Stimulated activated CD8-positive, alpha-beta memory T cell treated with anti-CD3 and anti-CD28 coated beads, Interleukin-15, amount 100 ng/mL, for 24 hours (primary cell): ENCODE measurements around the gene TMTC3.

Experiments used
- DNase-seq: peaks from one replicate; pipeline ENCODE4 v3.0.0-alpha.2; 2020; ENCODE audit warnings: low read depth

Gene TMTC3

GRCh38 chr12:88227263-88227662, 85.2 kb downstream of the TMTC3 start:
- DNase-seq = no peak

DNA sequence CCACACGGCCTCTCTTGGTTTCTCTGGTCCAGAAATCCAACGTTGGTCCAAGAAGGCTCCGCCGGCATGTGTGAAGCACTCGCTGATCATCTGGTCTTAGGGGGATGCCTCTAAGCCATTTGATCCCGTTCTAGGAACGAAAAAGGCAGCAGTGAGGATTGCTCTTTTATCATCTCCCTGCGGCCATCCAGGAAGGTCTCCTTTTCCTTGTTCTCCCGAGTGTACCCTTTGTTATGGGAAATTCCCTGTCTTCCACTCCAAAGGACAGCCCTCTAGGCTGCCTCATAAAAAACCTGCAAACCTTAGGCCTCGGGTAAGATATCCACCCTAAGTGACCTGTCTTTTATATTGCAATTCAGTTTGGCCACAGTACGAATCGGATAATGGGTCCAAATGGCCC, 85.8 kb downstream of the TMTC3 start:
- no peak for DNase-seq

DNA sequence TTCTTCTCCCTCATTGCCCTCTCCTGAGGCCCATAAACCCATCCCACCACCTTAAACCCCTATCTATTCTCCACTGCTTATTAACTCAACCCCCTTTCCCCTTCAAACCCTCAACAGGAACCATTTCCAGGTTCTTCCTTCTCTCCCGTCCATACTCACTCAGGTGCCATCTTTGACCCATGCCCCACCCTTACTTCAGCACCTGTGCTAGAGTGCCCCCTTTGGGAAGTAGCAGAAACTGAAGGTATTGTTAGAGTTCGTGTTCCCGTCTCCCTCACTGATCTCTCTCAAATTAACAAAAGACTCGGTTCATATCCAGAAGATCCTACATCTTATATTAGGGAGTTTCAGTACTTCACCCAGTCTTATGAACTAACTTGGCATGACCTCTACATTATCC, 86.6 kb downstream of the TMTC3 start:
- DNase-seq = no peak

GRCh38 chr12:88230271-88230670, 88.2 kb downstream of the TMTC3 start:
- DNase-seq = no peak

GRCh38 chr12:88235183-88235833, 93.2 kb downstream of the TMTC3 start:
- DNase-seq = no peak

DNA sequence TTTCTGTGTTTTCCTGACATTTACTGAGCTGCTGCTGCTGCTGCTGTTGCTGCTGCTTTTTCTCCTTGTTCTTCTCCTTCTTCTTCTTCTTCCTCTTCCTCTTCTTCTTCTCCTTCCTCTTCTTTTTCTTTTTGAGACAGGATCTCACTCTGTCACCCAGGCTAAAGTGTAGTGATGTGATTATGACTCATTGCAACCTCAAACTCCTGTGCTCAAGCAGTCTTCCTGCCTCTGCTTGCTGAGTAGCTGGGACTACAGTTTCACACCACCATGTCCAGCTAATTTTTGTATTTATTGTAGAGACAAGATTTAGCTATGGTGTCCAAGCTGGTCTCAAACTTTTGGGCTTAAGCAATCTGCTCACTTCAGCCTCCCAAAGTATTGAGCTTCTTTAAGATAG, 95.8 kb downstream of the TMTC3 start:
- no peak for DNase-seq

- no peak for DNase-seq
Measured at GRCh38 chr12:88238406-88238805, 96.3 kb downstream of the TMTC3 start.

- DNase-seq = no peak
Measured at GRCh38 chr12:88241862-88242570, 99.9 kb downstream of the TMTC3 start.

GRCh38 chr12:88242571-88242925, 100.4 kb downstream of the TMTC3 start:
- no peak for DNase-seq

GRCh38 chr12:88242939-88243338, 100.8 kb downstream of the TMTC3 start:
- no peak for DNase-seq

DNA sequence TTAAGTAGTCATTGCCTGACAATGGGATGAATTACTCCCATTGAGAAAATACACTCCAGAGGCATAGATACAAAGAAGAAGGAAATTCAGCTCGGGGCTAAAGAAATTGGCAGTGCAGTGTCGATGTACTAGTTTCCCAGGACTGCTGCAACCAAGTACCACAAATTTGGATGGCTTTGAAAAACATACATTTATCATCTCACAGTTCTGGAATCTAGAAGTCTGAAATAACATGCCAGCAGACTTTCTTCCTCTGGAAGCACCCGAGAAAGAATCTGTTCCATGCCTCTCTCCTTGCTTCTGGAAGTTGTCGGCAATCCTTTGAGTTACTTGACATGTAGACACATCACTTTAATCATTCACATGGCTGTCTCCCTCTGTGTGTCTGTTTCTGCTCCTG, 101.9 kb downstream of the TMTC3 start:
- no peak for DNase-seq

- no peak for DNase-seq
Measured at GRCh38 chr12:88245905-88246304, 103.8 kb downstream of the TMTC3 start.

DNA sequence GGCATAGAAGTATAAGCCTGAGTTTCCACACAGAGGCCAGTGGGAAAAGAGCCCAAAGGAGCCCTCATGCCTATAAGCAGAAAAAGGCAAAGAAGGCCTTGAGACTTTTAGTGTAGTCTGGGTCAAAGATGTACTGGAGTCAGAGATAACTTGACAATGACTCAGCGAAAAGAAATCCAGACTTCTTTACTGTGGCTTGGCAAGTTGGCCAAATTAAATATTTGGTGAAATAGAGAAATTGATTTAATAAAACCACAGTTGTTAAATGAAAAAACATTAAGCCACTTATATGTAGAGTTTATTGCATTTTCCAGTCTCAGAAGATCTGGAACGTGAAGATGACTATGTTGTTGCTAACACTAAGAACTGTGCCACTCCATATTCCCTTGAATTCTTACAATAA, 105.1 kb downstream of the TMTC3 start:
- no peak for DNase-seq

- no peak for DNase-seq
Measured at GRCh38 chr12:88248606-88249005, 106.5 kb downstream of the TMTC3 start.
